Ovary (tissue), 9 donors: ENCODE results near the gene SSTR1. TPM values are rescaled to one million over a fixed set of nuclear protein-coding genes. Genes with fewer than 3 reads are reported as not detected.

ENCODE experiments used
- DNase-seq, 5 donors: peaks; one replicate each; pipeline ENCODE4 v3.0.0-alpha.2; 2019 to 2020
- H3K27ac ChIP-seq, 2 donors: fragments of 200-600 bp; one replicate each; pipeline versions ENCODE4 v1.5.1 to v1.8.0; 2019 to 2022
- H3K27me3 ChIP-seq: fragments of 200-600 bp; one replicate; pipeline ENCODE4 v1.8.0; 2022
- H3K36me3 ChIP-seq: fragments of 200-600 bp; sonication (generic); one replicate; pipeline ENCODE4 v1.5.1; 2019
- H3K4me1 ChIP-seq: one replicate; pipeline ENCODE4 v1.8.1; 2013; ENCODE audit warnings: mild to moderate bottlenecking, moderate library complexity; ENCODE audit not compliant: insufficient read depth
- H3K4me3 ChIP-seq: fragments of 200-600 bp; sonication (generic); one replicate; pipeline ENCODE4 v1.5.1; 2017
- H3K9me3 ChIP-seq, 2 donors: fragments of 200-600 bp in 1 of 2; sonication (generic) in 1 of 2; one replicate each; pipeline versions ENCODE4 v1.5.1 to v1.8.1; 2013 to 2019; ENCODE audit warnings: mild to moderate bottlenecking in 1 of 2, moderate library complexity in 1 of 2
- EP300 ChIP-seq: sonication (generic); formaldehyde crosslinking; IDR thresholded peaks from one replicate; pipeline ENCODE4 v1.6.1; 2017; ENCODE audit warnings: antibody characterized with exemption
- POLR2A ChIP-seq: fragments of 450-650 bp; IDR thresholded peaks from one replicate; pipeline ENCODE4 v1.6.1; 2017; ENCODE audit warnings: antibody characterized with exemption, mild to moderate bottlenecking, moderate library complexity
- WGBS, 3 donors: extraction: QIAGEN DNeasy Blood & Tissue Kit in 1 of 3; methylation state at CpG; one replicate each; pipeline versions ENCODE4 v1.1.5 to v1.1.7; 2013 to 2017; 5-methylcytosine and 5-hydroxymethylcytosine counted together
- intact Hi-C, 4 donors: fragments of 100-400 bp; cut with DNase I; formaldehyde crosslinking; loops; one replicate each; pipeline versions ENCODE4 v1.11.0 to v1.15.1; 2022 to 2023
- polyA plus RNA-seq, 2 donors: library from polyadenylated mRNA; stranded (reverse); fragments of 200-250 nt in 1 of 2; fragments of 350-450 nt in 1 of 2; fragmentation: Illumina TruSeq in 1 of 2; extraction: RNeasy Lipid Tissue Mini Kit (QIAGEN cat#74804) in 1 of 2; gene quantifications; one replicate each; pipeline ENCODE4 v1.2.3, GENCODE V29; 2013 to 2014
- total RNA-seq, 7 donors: library from RNA; depleted of rRNA in 2 of 7; stranded (reverse); fragments of >200 nt in 2 of 7; fragmentation: NEBNext Ultra II Directional in 3 of 7; extraction: Animal tissue kit (Norgen Biotek cat#: 25700) in 3 of 7; gene quantifications; one replicate each; pipeline versions ENCODE4 v1.1.0 to v1.2.4, GENCODE V29; 2016 to 2023
- TF ChIP-seq, protein P1 (sequence below), 3 donors: fragments of 450-650 bp in 2 of 3; fragments of 200-600 bp in 1 of 3; IDR thresholded peaks; one replicate each; pipeline versions ENCODE4 v1.5.1 to v1.8.0; 2016 to 2022; ENCODE audit warnings: antibody characterized with exemption in 3 of 3, mild to moderate bottlenecking in 1 of 3
- donor health status: DM: no; HTN: no; CAD: no; lungs with moderate emphysema.
- donor health status: DM: no; HTN: no; CAD: no.
- donor health status: Bipolar disorder and iron deficiency.
- donor health status: DM: yes; HTN: yes; CAD: no.
- donor health status: DM: no; HTN: no; CAD: no.
- donor health status: DM: yes; HTN: yes; CAD: no.

The SSTR1 gene
- total and polyA plus RNA-seq, 9 donors, result 0.48 to 2.3 (median 1.3) TPM

DNA sequence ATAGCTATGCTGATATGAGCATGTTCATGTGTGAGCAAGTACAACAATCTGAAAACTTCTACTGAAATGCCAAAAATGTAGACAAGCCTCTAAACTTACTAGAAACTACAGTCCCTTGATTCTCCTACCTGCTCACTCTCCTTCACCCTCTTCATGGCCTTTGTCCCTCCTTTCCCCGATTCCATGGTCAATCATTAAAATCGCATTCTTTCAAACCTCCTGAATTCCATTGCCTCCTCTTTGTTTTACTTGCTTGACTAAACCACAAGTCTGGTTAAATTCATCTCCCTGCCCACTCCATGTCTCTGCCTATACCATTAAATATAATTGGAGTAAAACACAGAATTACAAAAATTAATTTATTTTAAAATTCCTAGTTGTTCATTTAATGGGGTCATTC, 33.0 kb upstream of the SSTR1 start:
- no peak for DNase-seq
- Histone ChIP-seq H3K4me1 (no peaks in the 10 kb centered on the region), H3K36me3 (no peaks in the 10 kb centered on the region), H3K27ac (no peak overlapping the region), H3K9me3 (no peaks in the 10 kb centered on the region), H3K27me3 (no peaks in the 10 kb centered on the region), H3K4me3 (no peak overlapping the region)
- TF ChIP-seq POLR2A (no peak), EP300 (no peak)
- TF ChIP-seq, protein P1, sequence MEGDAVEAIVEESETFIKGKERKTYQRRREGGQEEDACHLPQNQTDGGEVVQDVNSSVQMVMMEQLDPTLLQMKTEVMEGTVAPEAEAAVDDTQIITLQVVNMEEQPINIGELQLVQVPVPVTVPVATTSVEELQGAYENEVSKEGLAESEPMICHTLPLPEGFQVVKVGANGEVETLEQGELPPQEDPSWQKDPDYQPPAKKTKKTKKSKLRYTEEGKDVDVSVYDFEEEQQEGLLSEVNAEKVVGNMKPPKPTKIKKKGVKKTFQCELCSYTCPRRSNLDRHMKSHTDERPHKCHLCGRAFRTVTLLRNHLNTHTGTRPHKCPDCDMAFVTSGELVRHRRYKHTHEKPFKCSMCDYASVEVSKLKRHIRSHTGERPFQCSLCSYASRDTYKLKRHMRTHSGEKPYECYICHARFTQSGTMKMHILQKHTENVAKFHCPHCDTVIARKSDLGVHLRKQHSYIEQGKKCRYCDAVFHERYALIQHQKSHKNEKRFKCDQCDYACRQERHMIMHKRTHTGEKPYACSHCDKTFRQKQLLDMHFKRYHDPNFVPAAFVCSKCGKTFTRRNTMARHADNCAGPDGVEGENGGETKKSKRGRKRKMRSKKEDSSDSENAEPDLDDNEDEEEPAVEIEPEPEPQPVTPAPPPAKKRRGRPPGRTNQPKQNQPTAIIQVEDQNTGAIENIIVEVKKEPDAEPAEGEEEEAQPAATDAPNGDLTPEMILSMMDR (IDR thresholded peaks at IDR 0.05), result no peak
- 93 to 94% (median 94%) methylated on average over 2 of the region's 2 CpGs for WGBS, 3 donors
- intact Hi-C loops, result no loop called here

DNA sequence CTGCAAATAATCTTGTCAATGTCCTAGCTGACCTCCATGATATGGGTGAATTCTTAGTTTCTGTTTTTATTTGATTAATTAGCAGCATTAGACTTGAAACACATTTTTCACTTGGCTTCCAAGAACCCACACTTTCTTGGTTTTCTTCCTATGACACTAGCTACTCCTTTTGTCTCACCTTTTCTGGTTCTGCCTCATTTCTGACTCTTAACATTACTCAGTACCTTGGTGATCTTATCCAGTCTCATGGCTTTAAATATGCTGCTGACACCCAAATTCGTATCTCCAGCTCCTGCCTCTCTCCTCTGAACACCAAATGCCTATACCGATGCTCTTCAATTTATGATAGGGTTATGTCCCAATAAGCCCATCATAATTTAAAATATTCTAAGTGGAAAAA, 32.0 kb upstream of the SSTR1 start:
- intact Hi-C loops, result no loop called here
- Histone ChIP-seq H3K36me3 (no peaks in the 10 kb centered on the region), H3K27ac (no peak overlapping the region), H3K9me3 (no peaks in the 10 kb centered on the region), H3K4me3 (no peak overlapping the region), H3K4me1 (no peaks in the 10 kb centered on the region), H3K27me3 (no peaks in the 10 kb centered on the region)
- no peak for DNase-seq
- TF ChIP-seq, protein P1 (IDR thresholded peaks at IDR 0.05), result no peak
- TF ChIP-seq POLR2A, result no peak
- TF ChIP-seq EP300, result no peak
- 83 to 91% (median 90%) methylated on average over 2 of the region's 2 CpGs for WGBS, 3 donors

DNA sequence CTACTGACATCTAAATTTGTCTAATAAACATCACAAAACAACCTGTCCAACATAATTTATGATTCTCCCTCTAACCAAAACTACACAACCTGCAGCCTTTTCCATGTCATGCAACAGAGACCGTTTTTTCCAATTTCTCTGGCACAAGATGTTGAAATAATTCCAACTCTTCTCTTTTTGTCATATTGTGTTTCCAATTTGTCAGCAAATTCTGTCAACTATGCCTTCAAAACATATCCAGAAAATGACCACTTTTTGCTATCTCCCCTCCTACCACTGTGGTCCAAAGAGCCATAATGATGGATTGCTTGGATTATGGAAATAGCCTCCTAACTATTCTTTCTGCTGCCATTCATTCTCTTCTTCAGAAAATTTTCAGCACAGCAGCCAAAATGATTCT, 31.3 kb upstream of the SSTR1 start:
- Histone ChIP-seq H3K27ac (no peak overlapping the region), H3K4me1 (no peaks in the 10 kb centered on the region), H3K36me3 (no peaks in the 10 kb centered on the region), H3K4me3 (no peak overlapping the region), H3K9me3 (no peaks in the 10 kb centered on the region), H3K27me3 (no peaks in the 10 kb centered on the region)
- TF ChIP-seq, protein P1 (IDR thresholded peaks at IDR 0.05), result no peak
- TF ChIP-seq EP300 (no peak), POLR2A (no peak)
- 58 to 70% (median 67%) methylated on average over 1 of the region's 1 CpG for WGBS, 3 donors
- intact Hi-C loops, result no loop called here
- no peak for DNase-seq

DNA sequence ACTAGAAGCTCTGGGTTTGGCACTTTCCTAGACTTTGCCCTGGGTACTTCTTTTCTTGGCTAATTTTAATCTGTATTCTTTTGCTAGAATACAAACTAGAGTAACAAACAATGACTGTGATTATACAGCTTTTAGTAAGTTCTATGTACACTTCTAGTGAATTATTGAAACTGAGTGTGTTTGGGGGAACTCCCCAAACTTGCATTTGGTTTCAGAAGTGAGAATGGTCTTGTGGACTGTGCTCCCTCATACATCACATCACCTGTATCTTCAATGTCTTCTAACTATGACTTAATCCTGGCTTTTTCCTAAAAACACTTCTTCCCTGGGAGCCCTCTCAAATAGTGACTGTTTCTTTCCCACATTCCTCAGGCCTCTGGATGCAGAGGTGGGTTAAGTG, 23.6 kb upstream of the SSTR1 start:
- H3K27me3 ChIP-seq, result no peaks in the 10 kb centered on the region
- DNase-seq, result no peak
- H3K27ac ChIP-seq, result no peak overlapping the region
- H3K36me3 ChIP-seq, result no peaks in the 10 kb centered on the region
- H3K4me3 ChIP-seq, result no peak overlapping the region
- TF ChIP-seq EP300 (no peak), POLR2A (no peak)
- no peaks in the 10 kb centered on the region for H3K4me1 ChIP-seq
- no peaks in the 10 kb centered on the region for H3K9me3 ChIP-seq
- intact Hi-C loops, result no loop called here

DNA sequence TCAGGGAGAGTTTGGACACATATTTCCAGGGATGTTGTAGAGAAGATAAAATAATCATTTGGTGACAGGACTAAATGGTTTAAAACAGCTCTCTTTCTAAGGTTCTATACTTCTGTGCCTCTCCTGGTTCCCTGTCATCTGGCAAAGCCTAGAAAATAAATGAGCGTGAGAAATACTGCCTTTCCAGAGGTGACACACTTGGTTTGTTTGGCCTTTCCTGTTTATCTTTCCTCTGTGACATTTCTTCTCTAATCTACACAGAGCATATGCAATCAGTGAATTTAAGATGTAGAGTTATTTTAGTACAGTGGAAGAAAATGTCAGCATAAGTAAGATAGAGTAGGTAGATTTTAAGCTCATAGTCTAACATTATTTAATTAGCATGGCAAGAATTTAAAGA, 22.0 kb upstream of the SSTR1 start:
- TF ChIP-seq, protein P1 (IDR thresholded peaks at IDR 0.05), result no peak
- TF ChIP-seq POLR2A (no peak), EP300 (no peak)
- no peak overlapping the region for H3K27ac ChIP-seq
- no peaks in the 10 kb centered on the region for H3K27me3 ChIP-seq
- H3K4me1 ChIP-seq, result no peaks in the 10 kb centered on the region
- 78 to 84% (median 78%) methylated on average over 1 of the region's 1 CpG for WGBS, 3 donors
- intact Hi-C loops, result no loop called here
- DNase-seq, result no peak
- H3K36me3 ChIP-seq, result no peaks in the 10 kb centered on the region
- H3K9me3 ChIP-seq, result no peaks in the 10 kb centered on the region
- no peak overlapping the region for H3K4me3 ChIP-seq
